Inflammatory macrophage treated with lipopolysaccharide for 1 hour (primary cell): ENCODE data around the gene OR4C3.
"Not testable (repeated sequence)": the region's sequence is repeated elsewhere in the genome, so short reads cannot be mapped to it uniquely, and the experiment has no call there.

Experiments
- DNase-seq, 2 donors: peaks; one replicate each; pipeline ENCODE4 v3.0.0-alpha.2; 2020 to 2022

Gene OR4C3

DNA sequence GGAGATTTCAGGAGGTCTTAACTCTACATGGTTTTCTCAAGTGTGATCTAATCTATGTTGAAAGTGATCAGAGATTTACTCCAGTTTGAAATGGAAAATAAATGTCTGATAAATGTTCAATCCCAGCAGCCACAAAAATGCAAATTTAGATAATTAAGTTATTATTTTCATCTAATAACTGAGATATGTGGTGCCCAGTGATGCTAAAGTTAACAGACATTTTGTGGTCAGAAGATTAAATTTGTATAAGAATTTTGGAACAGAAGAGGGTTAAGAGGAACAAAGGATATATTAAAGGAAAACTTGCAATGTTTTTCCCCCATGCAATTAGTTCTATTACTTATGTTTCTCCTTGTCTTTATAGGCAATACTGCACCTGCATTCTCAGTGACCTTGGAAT, at the start of gene OR4C3:
Gene OR4C3 (plus strand): TSS at position 301 of the 400 bp plus-strand sequence. CDS start 102 bp downstream, outside the sequence.
- not testable (repeated sequence) for DNase-seq

DNA sequence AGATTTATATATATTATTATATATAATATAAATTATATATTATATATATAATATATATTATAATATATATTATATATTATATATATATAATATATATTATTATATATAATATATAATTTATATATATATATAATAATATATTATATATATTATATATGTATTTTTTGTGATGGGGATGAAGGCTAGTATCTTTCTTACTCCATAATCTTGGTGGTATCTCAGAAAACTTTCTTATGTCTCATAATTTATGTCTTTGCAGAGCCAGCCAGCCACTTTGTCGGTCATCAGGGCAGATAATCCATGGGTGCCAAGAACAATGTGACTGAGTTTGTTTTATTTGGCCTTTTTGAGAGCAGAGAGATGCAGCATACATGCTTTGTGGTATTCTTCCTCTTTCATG, 18.8 kb upstream of the OR4C3 start, which contains the start of gene OR4S1:
Gene OR4S1 (plus strand): TSS at position 301 of the 400 bp plus-strand sequence. CDS start 0 bp downstream, at position 301.
- no peak for DNase-seq

DNA sequence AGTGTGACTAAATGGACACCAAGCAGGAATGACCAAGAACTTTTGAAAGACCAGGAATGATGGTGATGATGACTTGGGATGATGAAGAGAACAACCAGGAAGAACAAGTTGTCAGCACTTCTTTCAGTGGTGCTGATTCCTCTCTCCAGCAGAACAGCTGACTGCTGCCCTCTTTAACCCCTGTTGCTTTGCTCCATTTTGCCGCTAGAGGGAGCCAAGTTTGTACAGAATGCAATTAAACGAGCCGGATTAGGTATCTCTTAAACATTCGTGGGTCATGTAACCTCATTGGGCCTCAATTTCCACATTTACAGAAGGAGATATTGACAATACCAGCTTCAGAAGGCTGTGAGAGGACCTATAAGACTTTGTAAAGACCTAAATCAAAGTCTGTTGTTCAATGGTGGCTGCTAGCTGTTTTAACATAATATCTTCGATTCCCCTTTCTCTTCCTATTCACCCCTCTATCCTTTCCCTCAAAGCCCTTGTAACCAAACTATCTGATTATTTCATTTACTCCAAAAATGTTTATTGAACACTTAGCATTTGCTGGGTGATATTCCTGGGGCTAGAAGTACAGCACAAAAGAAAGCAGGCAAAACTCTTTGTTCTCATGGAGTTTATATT, 16.8 kb upstream of the OR4C3 start:
- peak; percentile 28 to 85 for DNase-seq

DNA sequence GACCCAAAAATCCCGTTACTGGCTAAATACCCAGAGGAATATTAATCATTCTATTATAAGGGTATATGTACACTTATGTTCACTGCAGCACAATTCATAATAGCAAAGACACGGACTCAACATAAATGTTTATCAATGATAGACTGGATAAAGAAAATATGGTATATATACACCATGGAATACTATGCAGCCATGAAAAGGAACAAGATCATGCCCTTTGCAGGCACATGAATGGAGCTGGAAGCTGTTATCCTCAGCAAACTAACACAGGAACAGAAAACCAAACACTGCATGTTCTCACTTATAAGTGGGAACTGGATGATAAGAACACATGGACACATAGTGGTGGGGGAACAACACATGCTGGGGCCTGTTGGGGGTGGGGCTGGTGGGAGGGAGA, 11.1 kb upstream of the OR4C3 start:
- not testable (repeated sequence) for DNase-seq

DNA sequence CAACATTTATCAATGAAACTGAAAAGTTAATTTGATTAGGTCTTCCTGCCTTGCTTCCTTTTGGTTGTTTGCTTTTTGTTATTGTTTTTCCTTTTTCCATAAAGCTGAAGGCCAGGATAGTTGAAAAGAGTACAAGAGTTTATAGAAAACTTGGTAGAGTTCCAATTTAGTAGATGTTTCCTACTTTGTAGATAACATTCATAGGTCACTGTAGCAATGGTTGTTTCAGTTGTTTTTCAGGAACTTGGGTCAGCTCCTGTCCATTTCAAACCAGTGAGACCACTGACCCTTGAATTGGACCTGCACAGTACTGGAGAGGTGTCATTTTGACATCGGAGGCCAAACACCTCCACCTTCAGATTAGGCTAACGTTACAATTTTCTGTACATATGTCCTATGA, 4.9 kb upstream of the OR4C3 start:
- DNase-seq: not testable (repeated sequence)

DNA sequence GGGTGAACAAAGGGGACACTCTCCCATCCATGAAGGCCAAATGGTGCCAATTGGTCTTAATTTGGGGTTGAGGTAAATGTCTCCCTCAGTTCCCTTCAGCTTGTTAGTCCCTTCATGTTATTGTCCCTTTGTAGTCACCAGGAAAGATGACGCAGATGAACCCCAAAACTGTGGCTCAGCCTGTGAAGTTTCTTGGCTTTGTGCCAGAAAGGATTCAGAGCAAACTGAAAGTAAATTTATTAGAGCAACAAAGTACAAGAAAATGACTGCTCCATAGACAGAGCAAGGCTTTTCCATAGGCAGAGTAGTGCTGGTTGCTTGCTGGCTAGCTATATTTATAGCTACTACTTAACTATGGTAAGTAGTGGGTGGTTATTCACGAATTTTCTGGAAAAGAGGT, 16.7 kb downstream of the OR4C3 start:
- DNase-seq: no peak

DNA sequence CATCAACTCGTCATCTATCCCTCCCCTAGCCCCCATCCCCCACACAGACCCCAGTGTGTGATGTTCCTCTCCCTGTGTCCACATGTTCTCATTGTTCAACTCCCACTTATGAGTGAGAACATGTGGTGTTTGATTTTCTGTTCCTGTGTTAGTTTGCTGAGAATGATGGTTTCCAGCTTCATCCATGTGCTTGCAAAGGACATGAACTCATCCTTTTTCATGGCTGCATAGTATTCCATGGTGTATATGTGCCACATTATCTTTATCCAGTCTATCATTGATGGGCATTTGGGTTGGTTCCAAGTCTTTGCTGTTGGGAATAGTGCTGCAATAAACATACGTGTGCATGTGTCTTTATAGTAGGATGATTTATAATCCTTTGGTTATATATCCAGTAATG, 17.8 kb downstream of the OR4C3 start:
- DNase-seq: not testable (repeated sequence)

DNA sequence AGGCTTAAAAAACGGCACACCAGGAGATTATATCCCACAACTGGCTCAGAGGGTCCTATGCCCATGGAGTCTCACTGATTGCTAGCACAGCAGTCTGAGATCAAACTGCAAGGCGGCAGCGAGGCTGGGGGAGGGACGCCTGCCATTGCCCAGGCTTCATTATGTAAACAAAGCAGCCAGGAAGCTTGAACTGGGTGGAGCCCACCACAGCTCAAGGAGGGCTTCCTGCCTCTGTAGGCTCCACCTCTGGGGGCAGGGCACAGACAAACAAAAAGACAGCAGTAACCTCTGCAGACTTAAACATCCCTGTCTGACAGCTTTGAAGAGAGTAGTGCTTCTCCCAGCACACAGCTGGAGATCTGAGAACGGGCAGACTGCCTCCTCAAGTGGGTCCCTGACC, 21.6 kb downstream of the OR4C3 start:
- DNase-seq: not testable (repeated sequence)

DNA sequence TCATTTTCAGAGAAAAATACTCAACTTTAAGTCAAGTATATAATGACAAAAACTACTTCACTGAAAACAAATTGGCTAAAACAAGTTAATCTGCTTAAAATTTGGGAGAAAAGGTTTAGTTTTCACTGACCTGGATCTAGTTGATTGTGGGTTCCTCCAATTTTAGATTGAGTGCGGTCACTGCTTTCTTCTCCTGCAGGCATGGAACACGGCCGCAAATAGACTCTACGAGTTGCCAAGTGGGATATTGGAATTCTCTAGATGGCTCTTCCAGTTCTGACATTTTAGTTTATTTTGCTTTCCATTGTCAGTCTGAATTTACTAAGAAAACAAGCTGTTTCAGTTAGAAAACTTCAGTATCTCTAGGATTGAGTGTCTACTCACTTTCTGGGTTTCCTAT, 29.3 kb downstream of the OR4C3 start:
- DNase-seq: no peak

DNA sequence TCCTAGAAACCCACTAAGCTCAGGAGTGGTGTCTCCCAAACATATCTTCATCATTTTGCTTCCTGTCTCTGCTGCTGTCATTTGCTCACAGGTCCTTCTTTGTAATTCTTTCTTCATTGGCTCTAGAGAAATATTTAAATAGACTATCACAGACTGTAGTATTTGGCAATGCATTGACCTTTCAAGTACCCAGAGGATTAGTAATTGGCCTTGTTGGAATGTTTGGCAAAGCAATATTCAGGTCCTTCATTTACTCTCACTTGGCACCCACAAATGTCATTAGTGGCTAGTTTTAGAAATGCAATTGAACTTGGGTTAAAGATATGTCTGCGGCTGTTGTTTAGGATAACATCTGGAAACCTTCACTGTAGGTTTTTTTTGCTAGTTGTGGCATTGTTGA, 30.0 kb downstream of the OR4C3 start:
- no peak for DNase-seq

DNA sequence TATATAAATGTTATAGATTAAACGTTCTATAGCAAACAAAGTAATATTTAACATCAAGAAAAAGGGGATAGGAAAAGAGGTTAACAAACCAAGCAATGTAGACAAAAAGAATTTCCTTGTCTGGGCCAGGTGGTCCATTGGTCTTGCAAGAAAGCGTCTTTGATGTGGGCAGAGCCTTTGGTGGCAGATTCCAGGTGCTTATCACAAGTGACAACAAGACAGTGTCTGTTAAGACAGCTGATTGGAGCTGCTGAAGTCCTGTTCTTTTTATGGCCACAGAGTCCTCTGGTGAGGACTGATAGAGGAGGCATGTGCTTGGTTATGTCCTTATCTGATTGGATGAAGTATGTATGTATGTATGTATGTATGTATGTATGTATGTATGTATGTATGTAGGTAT, 36.6 kb downstream of the OR4C3 start:
- not testable (repeated sequence) for DNase-seq

DNA sequence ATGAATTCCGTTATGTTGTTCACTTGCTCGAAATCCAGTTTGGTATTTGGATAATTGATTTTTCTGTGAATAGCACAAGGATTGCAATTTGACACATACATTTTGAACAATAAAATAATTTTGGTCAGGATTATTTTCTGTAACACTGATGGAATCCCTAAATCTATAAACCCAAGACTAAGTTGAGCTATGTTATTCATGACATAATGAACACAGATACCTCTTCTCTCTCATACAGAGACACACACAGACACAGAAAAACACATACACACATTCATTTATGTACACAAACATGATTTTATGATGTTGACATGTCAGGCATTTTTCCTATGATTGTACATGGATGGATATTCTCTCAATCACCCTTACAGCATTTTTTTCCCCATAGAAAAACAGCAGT, 41.6 kb downstream of the OR4C3 start, which contains the start of gene OR4C5:
Gene OR4C5 (minus strand): TSS at position 101 of the 400 bp plus-strand sequence. CDS start 0 bp downstream, at position 101.
- DNase-seq: no peak
